ENCODE data around the gene CYTH2.

DNA sequence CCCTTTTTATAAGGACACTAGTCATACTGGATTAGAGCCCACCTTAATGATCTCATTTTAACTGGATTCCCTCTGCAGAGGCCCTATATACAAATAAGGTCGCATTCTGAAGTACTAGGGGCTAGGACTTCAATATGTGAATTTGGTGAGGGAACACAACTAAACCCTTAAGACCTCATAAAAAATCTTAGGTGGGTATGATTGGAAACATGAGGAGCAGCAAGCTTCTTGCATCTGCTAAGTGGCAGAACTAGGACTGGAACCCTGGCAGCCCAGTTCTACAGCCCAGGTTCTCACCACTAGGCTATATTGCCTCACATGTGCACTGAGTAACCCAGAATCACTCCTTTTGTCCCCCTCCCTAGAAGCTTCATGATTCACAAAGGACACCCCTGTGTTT, 40.5 kb upstream of the CYTH2 start:
- TF ChIP-seq CTCF (IDR thresholded peaks at IDR 0.05; ENCODE audit: borderline replicate concordance, extremely low read depth, low read length, poor library complexity, severe bottlenecking), result no peak
- TF ChIP-seq EZH2 (IDR thresholded peaks at IDR 0.05; ENCODE audit: borderline replicate concordance, low read depth, low read length, severe bottlenecking), result no peak
